ENCODE results near the gene RETN.

The RETN gene

DNA sequence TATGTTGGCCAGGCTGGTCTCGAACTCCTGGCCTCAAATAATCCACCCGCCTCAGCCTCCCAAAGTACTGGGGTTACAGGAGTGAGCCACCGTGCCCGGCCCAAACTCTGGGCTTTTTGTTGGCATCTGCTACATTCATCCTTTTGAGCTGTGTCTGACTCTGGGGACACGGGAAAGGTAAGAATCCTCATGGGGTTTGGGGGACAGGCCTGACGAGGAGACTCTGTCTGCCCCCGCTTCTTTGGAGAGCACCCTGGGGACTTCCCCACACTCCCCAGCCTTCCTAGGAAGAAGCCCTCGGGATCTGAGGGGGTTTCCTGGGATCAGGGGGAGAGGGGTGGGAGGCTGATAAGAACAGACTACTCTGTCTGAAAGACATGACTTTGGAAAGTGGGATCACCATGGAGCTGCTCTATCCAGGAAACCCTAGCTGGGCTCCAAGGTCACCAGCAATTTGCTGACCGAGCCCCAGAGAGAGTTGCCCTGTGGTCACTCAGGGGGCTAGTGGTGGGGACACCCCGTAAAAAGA lies 41.1 kb downstream of the RETN start:
- DNase-seq: no peak

GRCh38 chr19:7710616-7711015 lies 41.8 kb downstream of the RETN start:
- no peak for DNase-seq

- DNase-seq: no peak
Measured at GRCh38 chr19:7715671-7716070, 46.8 kb downstream of the RETN start.

DNA sequence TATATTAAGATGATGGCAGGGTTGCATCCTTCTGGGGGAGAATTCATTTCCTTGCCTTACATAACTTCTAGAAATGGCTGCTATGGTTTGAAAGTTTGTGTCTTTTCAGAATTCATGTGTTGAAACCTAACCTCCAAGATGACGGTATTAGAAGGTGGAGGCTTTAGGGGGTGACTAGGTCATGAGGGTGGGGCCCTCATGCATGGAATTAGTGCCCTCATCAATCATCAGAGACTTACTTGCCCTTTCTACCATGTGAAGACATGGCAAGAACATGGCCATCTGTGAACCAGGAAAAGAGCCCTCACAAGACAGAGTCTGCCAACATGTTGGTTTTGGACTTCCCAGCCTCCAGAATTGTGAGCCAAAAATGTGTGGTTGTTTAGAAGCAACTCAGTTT lies 47.9 kb downstream of the RETN start:
- no peak for DNase-seq

- DNase-seq: no peak
Measured at GRCh38 chr19:7718668-7719067, 49.8 kb downstream of the RETN start.
